Astrocyte (in vitro differentiated cells and primary cell): ENCODE data around the gene NBPF3. TPM values are rescaled to one million over a fixed set of nuclear protein-coding genes. Genes with fewer than 3 reads are reported as not detected.
"Not testable (repeated sequence)": the region's sequence is repeated elsewhere in the genome, so short reads cannot be mapped to it uniquely, and the experiment has no call there.

Experiments used
- DNase-seq: peaks from one replicate; pipeline ENCODE4 v3.0.0-alpha.2; 2010; ENCODE audit warnings: low read depth
- FAIRE-seq: peaks from 2 replicates; lab custom pipeline; 2011; peaks lifted over from hg19 to GRCh38; lab: Jason Lieb, UNC
- H2AFZ ChIP-seq: 2 replicates; pipeline ENCODE4 v1.6.0; 2012; ENCODE audit warnings: low read depth, low read length, inconsistent platforms
- H3K27ac ChIP-seq: 2 replicates; pipeline ENCODE4 v1.5.1; 2011; ENCODE audit warnings: low read depth, low read length, inconsistent platforms
- H3K27me3 ChIP-seq: 2 replicates; pipeline ENCODE4 v1.6.0; 2011; ENCODE audit warnings: low read length, inconsistent platforms; ENCODE audit not compliant: insufficient read depth
- H3K36me3 ChIP-seq: 2 replicates; pipeline ENCODE4 v1.5.1; 2011; ENCODE audit warnings: low read length, inconsistent platforms; ENCODE audit not compliant: insufficient read depth
- H3K4me1 ChIP-seq: 2 replicates; pipeline ENCODE4 v1.5.1; 2011; ENCODE audit warnings: low read length, inconsistent platforms; ENCODE audit not compliant: insufficient read depth
- H3K4me2 ChIP-seq: 2 replicates; pipeline ENCODE4 v1.6.0; 2012; ENCODE audit warnings: low read length, inconsistent platforms
- H3K4me3 ChIP-seq: 2 replicates; pipeline ENCODE4 v1.5.1; 2011; ENCODE audit warnings: low read depth, mild to moderate bottlenecking, low read length, inconsistent platforms; ENCODE audit not compliant: insufficient read depth
- H3K79me2 ChIP-seq: 2 replicates; pipeline ENCODE4 v1.6.0; 2012; ENCODE audit warnings: mild to moderate bottlenecking, low read length, inconsistent platforms; ENCODE audit not compliant: insufficient read depth
- H3K9ac ChIP-seq: 2 replicates; pipeline ENCODE4 v1.6.0; 2012; ENCODE audit warnings: mild to moderate bottlenecking, low read length, inconsistent platforms
- H3K9me3 ChIP-seq: 2 replicates; pipeline ENCODE4 v1.5.1; 2012; ENCODE audit warnings: low read depth, mild to moderate bottlenecking, low read length, inconsistent platforms; ENCODE audit not compliant: insufficient read depth
- H4K20me1 ChIP-seq: 2 replicates; pipeline ENCODE4 v1.6.0; 2012; ENCODE audit warnings: low read length, inconsistent platforms; ENCODE audit not compliant: insufficient read depth
- H3K27ac Mint-ChIP-seq: one replicate; pipeline ENCODE4 v1.8.0; 2021; ENCODE audit warnings: mild to moderate bottlenecking, mixed read lengths; ENCODE audit not compliant: unreplicated experiment
- H3K27me3 Mint-ChIP-seq: one replicate; pipeline ENCODE4 v1.8.0; 2021; ENCODE audit warnings: low read depth, mixed read lengths; ENCODE audit not compliant: unreplicated experiment
- H3K36me3 Mint-ChIP-seq: one replicate; pipeline ENCODE4 v1.8.0; 2021; ENCODE audit warnings: low read depth, mixed read lengths; ENCODE audit not compliant: unreplicated experiment
- H3K4me1 Mint-ChIP-seq: one replicate; pipeline ENCODE4 v1.8.0; 2021; ENCODE audit warnings: low read depth, mixed read lengths; ENCODE audit not compliant: unreplicated experiment
- H3K4me3 Mint-ChIP-seq: one replicate; pipeline ENCODE4 v1.8.0; 2021; ENCODE audit warnings: mild to moderate bottlenecking, moderate library complexity, mixed read lengths; ENCODE audit not compliant: unreplicated experiment
- H3K9me3 Mint-ChIP-seq: one replicate; pipeline ENCODE4 v1.8.0; 2021; ENCODE audit warnings: mild to moderate bottlenecking, mixed read lengths; ENCODE audit not compliant: unreplicated experiment
- total RNA-seq: library from RNA; stranded (reverse); gene quantifications from 2 replicates; pipeline ENCODE4 v1.2.1, GENCODE V29; 2021

NBPF3 gene
- total RNA-seq, 1 donor from 2014 or later: 6.0 TPM

GRCh38 chr1:21427798-21428480 lies 12.0 kb upstream of the NBPF3 start:
- not testable (repeated sequence) for H3K4me3 ChIP-seq, H4K20me1 ChIP-seq, H3K27ac ChIP-seq, DNase-seq, H3K79me2 ChIP-seq, H3K36me3 ChIP-seq, FAIRE-seq, H3K27me3 ChIP-seq, H3K36me3 Mint-ChIP-seq, H2AFZ ChIP-seq, H3K9ac ChIP-seq, H3K27ac Mint-ChIP-seq, H3K4me1 ChIP-seq, H3K9me3 ChIP-seq, H3K9me3 Mint-ChIP-seq, H3K4me1 Mint-ChIP-seq
- Mint-ChIP-seq H3K27me3 (peaks cover 26% of the 10 kb centered on the region), H3K4me3 (peak overlapping the region; percentile 79)
- peak overlapping the region; percentile 54 for H3K4me2 ChIP-seq

GRCh38 chr1:21428481-21429073 lies 11.4 kb upstream of the NBPF3 start:
- not testable (repeated sequence) for H3K4me3 Mint-ChIP-seq, H3K4me1 Mint-ChIP-seq, H3K9me3 Mint-ChIP-seq, FAIRE-seq, H3K27ac Mint-ChIP-seq, H3K27me3 ChIP-seq, H3K79me2 ChIP-seq, H3K4me1 ChIP-seq, H3K36me3 Mint-ChIP-seq, H3K36me3 ChIP-seq, H3K4me3 ChIP-seq, H3K9ac ChIP-seq, H2AFZ ChIP-seq, H3K9me3 ChIP-seq, H4K20me1 ChIP-seq, H3K27ac ChIP-seq, DNase-seq
- H3K27me3 Mint-ChIP-seq: peaks cover 26% of the 10 kb centered on the region
- H3K4me2 ChIP-seq: peak overlapping the region; percentile 54

GRCh38 chr1:21429210-21429609 lies 10.7 kb upstream of the NBPF3 start:
- H3K36me3 ChIP-seq, H3K4me1 ChIP-seq, H3K27me3 ChIP-seq, H3K4me1 Mint-ChIP-seq, H3K27ac ChIP-seq, H3K79me2 ChIP-seq, H3K9me3 ChIP-seq, H2AFZ ChIP-seq, H3K27ac Mint-ChIP-seq, H3K9me3 Mint-ChIP-seq, H3K4me3 Mint-ChIP-seq, H3K4me3 ChIP-seq, FAIRE-seq, H3K4me2 ChIP-seq, DNase-seq, H3K9ac ChIP-seq, H4K20me1 ChIP-seq, H3K36me3 Mint-ChIP-seq: not testable (repeated sequence)
- H3K27me3 Mint-ChIP-seq: peaks cover 24% of the 10 kb centered on the region

GRCh38 chr1:21430875-21431274 lies 9.1 kb upstream of the NBPF3 start:
- not testable (repeated sequence) for H3K4me1 Mint-ChIP-seq, H3K27ac ChIP-seq, FAIRE-seq, H3K27me3 ChIP-seq, H3K36me3 ChIP-seq, H3K9me3 Mint-ChIP-seq, H3K4me2 ChIP-seq, H2AFZ ChIP-seq, DNase-seq, H3K4me1 ChIP-seq, H3K27ac Mint-ChIP-seq, H3K9ac ChIP-seq, H3K4me3 Mint-ChIP-seq, H4K20me1 ChIP-seq, H3K9me3 ChIP-seq, H3K4me3 ChIP-seq, H3K36me3 Mint-ChIP-seq, H3K79me2 ChIP-seq
- peaks cover 32% of the 10 kb centered on the region for H3K27me3 Mint-ChIP-seq
